Posterior vena cava (tissue), 2 donors: ENCODE measurements around the gene GPN2. TPM values are rescaled to one million over a fixed set of nuclear protein-coding genes. Genes with fewer than 3 reads are reported as not detected.
"Not testable (repeated sequence)": the region's sequence is repeated elsewhere in the genome, so short reads cannot be mapped to it uniquely, and the experiment has no call there.

Source experiments
- DNase-seq: peaks from one replicate; pipeline ENCODE4 v3.0.0-alpha.2; 2020; ENCODE audit warnings: low spot score
- intact Hi-C, 2 donors: fragments of 100-400 bp; cut with DNase I; formaldehyde crosslinking; loops; one replicate each; pipeline versions ENCODE4 v1.14.1 to v1.14.2; 2022 to 2023
- total RNA-seq, 2 donors: library from RNA; stranded (reverse); fragmentation: NEBNext Ultra II Directional; extraction: Animal tissue kit (Norgen Biotek cat#: 25700); gene quantifications; one replicate each; pipeline ENCODE4 v1.2.1, GENCODE V29; 2021
- donor health status: DM: yes; HTN: yes; CAD: no.
- donor health status: DM: yes; HTN: yes; CAD: no.

Gene GPN2
- total RNA-seq, 2 donors from 2014 or later, result 17.7 to 19.4 TPM

DNA sequence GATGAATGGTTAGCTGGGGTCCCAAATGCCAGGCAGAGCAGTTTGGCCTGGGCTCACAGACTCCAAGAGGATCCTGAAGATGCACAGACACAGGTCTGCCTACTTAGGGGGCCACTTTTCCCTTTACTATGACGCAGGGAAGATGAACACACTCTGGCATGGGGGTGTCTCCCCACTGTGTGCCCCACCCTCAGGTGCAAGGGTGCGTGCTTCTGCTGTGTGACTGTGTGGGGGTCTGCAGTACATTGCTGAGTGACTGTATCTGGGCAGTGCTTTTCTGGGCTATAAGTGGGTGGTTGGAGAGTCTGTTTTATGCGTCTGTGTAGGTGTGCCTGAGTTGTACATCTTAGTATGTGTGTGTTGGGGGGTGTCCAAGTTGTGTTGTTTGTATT is 19.9 kb upstream of the GPN2 start:
- no peak for DNase-seq
- intact Hi-C loops, result no loop called here

- intact Hi-C loops, result no loop called here
- peak; percentile 80 for DNase-seq
These were observed 17.2 kb upstream of the GPN2 start for GRCh38 chr1:26907071-26907917.

- intact Hi-C loops, result no loop called here
- peak; percentile 13 for DNase-seq
These were observed 10.9 kb upstream of the GPN2 start for GRCh38 chr1:26900815-26901511.

- intact Hi-C loops, result no loop called here
These were observed 10.1 kb upstream of the GPN2 start, which contains the start of gene GPATCH3 for GRCh38 chr1:26900001-26900814. Gene GPATCH3, minus strand, starts transcription at chr1:26900467. Its CDS starts 25 bp downstream, at chr1:26900442.

DNA sequence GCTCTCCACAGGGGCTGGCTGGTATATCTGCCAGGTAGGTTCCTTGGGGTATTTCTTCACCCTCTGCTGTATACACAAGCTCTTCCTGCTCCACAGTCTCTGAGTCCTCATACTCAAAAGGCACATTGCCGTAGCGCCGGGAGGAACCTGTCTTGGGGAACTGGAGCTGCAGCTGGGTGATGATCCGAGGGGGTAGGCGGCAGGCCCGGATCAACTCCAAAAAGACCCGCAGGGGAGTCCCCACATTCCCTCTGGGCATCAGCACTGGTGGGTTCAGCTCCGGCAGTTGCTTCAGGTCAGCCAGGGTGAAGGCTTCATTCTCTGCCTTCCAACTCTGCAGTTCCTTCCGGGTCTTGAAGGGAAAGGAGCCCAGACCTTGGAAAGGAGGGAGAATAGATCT is 7.3 kb upstream of the GPN2 start:
- intact Hi-C loops, result no loop called here
- peak; percentile 66 for DNase-seq

More at GRCh38 chr1:26900001-26900814, 10.1 kb upstream of the GPN2 start, which contains the start of gene GPATCH3:
- peak; percentile 97 for DNase-seq

- peak; percentile 32 for DNase-seq
- intact Hi-C loops, result no loop called here
These were observed 4.2 kb upstream of the GPN2 start for GRCh38 chr1:26894263-26894662.

GRCh38 chr1:26890467-26890796 is 349 bp upstream of the GPN2 start:
- DNase-seq, result no peak

DNA sequence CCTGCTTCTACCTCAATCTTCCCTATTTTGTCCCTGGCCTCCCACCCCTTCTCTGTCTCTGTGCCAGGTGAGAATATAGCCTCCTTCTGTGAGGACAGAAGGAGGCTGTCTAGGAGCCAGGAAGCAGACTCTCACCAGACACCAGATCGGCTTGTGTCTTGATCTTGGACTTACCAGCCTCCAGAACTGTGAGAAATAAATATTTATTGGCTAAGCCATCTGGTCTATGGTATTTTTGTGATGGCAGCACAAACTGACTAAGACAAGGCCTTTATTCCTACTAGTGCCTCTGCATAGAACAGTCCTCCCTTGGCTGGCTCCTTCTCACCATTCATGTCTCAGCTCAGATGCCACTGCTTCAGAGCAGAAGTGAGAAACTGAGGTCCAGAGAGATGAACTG is 1.9 kb downstream of the GPN2 start:
- DNase-seq, result peak; percentile 10

More at GRCh38 chr1:26890467-26890796, 349 bp upstream of the GPN2 start:
- intact Hi-C loops, result no loop called here

DNA sequence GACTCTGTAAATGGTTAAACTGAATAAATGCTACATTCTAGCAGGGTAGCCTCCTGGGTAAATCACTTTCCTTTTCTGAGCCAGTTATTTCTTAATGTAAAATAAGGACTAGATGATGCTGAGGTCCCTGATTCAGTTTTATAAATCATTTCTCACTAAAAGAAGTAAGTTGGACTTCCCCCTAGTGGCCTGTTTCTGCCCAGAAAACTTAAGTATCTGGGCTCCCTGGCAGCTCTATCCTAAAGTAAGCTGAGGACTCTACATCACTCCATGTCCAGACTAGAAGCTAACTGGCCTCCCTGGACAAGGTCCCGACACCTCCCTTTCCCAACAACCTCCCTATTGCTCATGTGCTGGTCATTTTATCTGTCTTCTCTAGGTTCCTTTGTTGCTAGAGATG is 3.0 kb downstream of the GPN2 start:
- peak; percentile 10 for DNase-seq
- intact Hi-C loops, result loop anchor here in 1 of 2 donors (10.0 kb wide), 1 partner anchor 282 kb away; no protein-coding TSS in a partner anchor

More for the DNA sequence above, 1.9 kb downstream of the GPN2 start:
- intact Hi-C loops, result loop anchor here in 1 of 2 donors (10.0 kb wide), 1 partner anchor 283 kb away; no protein-coding TSS in a partner anchor

GRCh38 chr1:26882696-26883463 is 7.2 kb downstream of the GPN2 start:
- DNase-seq, result peak; percentile 18
- intact Hi-C loops, result loop anchor here in 1 of 2 donors (10.0 kb wide), 1 partner anchor 278 kb away; no protein-coding TSS in a partner anchor

DNA sequence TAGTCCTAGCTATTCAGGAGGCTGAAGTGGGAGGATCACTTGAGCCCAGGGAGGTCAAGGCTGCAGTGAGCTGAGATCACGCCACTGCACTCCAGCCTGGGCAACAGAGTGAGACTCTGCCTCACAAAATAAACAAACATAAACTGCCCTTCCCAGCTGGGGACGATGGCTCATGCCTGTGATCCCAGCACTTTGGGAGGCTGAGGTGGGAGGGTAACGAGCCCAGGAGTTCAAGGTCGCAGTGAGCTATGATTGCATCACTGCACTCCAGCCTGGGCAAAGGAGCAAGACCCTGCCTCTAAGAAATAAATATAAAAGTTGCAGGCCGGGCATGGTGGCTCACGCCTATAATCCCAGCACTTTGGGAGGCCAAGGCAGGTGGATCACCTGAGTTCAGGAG is 8.5 kb downstream of the GPN2 start:
- DNase-seq, result peak; percentile 19
- intact Hi-C loops, result loop anchor here in 1 of 2 donors (10.0 kb wide), 1 partner anchor 277 kb away; no protein-coding TSS in a partner anchor

DNA sequence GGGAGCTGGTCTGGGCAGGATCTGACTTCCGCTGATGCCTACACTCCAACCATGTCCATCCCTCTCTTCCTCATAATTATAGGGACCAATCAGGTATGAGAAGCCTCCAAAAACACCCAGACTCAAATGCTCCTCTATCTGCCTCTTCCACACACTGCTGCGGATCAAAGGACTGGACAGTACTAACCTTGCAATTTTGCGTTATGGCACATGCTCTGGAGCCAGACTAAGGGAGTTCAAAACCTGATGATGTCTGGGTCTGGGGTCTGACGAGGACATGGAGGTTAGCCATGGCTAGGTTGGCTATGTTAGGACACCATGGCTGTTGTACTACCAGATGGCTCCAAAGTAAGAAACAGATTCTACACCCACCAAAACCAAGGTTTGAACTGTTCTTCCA is 10.3 kb downstream of the GPN2 start:
- intact Hi-C loops, result loop anchor here (1.0 to 10.0 kb wide), 3 partner anchors 65 to 275 kb away; no protein-coding TSS in a partner anchor

DNA sequence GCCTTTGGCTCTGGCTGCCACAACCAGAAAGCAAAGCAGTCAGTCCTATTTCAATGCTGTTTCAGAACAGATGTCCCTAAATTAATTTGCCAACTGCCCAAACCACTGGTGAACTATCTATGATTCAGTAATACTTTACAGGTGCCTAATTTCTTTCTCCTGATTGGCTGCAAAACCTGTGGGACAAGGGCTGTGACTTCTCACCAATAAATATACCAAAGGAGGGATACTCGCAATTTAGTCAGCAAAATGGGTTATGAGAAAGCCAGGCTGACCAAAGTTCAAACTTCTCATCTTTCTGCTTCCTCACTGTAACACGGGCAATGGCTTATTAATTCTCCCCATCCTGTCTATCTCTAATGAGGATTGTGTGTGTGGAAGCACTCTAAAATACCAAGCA is 12.8 kb downstream of the GPN2 start:
- intact Hi-C loops, result loop anchor here in 1 of 2 donors (10.0 kb wide), 1 partner anchor 63 kb away; no protein-coding TSS in a partner anchor
- DNase-seq, result no peak

More for the DNA sequence above, 10.3 kb downstream of the GPN2 start:
- peak; percentile 6 for DNase-seq

DNA sequence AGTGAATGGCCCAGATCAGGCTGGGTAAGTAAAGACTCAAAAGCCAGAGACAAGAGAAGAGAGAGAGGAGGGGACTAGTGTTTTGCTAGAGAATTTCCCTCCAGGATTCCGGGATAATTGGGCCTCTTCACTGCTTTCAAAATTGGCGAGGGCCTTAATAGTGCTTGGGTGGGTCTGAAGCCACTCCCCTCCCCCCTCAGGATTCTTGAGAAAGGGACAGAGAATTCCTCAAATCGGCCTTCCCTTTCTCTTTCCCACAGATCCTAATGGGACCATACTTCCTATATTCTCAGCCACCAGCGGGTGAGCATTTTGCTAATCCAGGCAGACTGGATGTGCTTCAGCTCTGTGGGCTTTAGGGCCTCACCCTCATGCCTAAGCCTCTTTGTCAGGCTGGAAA is 15.2 kb downstream of the GPN2 start:
- intact Hi-C loops, result loop anchor here in 1 of 2 donors (2.0 to 10.0 kb wide), 2 partner anchors 20 to 60 kb away; no protein-coding TSS in a partner anchor
- no peak for DNase-seq

- not testable (repeated sequence) for DNase-seq
- intact Hi-C loops, result loop anchor here in 1 of 2 donors (10.0 kb wide), 1 partner anchor 58 kb away; no protein-coding TSS in a partner anchor
These were observed 17.0 kb downstream of the GPN2 start for GRCh38 chr1:26873097-26873496.

DNA sequence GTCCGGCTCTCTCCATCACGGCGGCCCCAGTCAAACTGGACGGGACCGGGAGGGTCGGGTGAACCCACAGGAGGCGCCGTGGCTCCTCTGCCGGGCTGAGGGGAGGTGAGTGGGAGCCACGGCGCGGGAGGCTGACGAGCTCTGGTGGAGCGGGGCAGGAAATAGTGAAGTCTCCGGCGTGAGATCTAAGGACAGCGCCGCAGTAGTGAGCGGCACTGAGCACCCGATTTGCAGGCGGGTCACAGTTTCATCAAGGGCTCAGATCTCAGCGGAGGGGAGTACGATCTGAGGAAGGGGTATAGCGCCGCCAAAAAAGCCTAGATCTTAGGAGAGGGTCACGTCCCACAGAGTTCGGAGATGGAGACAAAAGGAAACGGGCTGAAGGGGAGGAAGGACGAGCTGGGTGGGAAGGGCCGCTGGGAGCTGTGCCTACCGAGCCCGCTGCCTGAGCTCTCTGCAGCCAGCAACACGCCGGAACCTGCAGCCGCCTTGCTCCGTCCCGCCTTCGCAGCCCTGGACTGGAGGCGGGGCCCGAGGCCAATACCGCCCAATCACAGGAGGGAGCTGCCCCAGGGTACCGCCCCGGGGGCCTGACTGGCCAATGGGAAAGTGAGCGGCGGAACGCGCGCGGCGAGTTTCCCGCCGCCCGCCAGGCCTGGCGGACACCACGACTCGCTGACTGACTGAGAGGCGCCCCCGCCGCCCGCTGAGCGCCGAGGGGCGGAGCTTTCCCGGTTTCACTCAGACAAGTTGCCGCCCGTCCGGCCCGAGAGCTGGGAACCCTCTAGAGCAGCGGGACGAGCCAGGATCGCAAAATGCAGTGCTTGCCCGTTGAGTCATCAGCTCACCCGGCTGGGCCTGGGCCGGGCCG is 25.2 kb downstream of the GPN2 start:
- intact Hi-C loops, result loop anchor here in 1 of 2 donors (10.0 kb wide), 1 partner anchor 1200 kb away; no protein-coding TSS in a partner anchor
- peak; percentile 99 for DNase-seq

DNA sequence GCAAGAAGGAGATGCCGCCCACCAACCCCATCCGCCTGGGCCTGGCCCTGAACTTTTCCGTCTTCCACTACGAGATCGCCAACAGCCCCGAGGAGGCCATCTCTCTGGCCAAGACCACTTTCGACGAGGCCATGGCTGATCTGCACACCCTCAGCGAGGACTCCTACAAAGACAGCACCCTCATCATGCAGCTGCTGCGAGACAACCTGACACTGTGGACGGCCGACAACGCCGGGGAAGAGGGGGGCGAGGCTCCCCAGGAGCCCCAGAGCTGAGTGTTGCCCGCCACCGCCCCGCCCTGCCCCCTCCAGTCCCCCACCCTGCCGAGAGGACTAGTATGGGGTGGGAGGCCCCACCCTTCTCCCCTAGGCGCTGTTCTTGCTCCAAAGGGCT is 26.4 kb downstream of the GPN2 start:
- intact Hi-C loops, result loop anchor here in 1 of 2 donors (10.0 kb wide), 1 partner anchor 1201 kb away; no protein-coding TSS in a partner anchor
- DNase-seq, result no peak
